Type B pancreatic cell (in vitro differentiated cells): Measurements from ENCODE around the gene CEBPB. TPM values are rescaled to one million over a fixed set of nuclear protein-coding genes. Genes with fewer than 3 reads are reported as not detected.
A peak's percentile ranks its signal among the peaks of the same experiment; 100 is the strongest.

Experiments
- DNase-seq: peaks from one replicate; pipeline ENCODE4 v3.0.0; 2021; ENCODE audit warnings: mixed read lengths; ENCODE audit not compliant: unreplicated experiment; ENCODE audit errors: extremely low spot score
- H3K27ac Mint-ChIP-seq: 2 replicates; pipeline ENCODE4 v1.8.0; 2021; ENCODE audit warnings: mild to moderate bottlenecking, mixed read lengths
- H3K27me3 Mint-ChIP-seq: 2 replicates; pipeline ENCODE4 v1.8.0; 2021; ENCODE audit warnings: mixed read lengths
- H3K36me3 Mint-ChIP-seq: 2 replicates; pipeline ENCODE4 v1.8.0; 2021; ENCODE audit warnings: mixed read lengths
- H3K4me1 Mint-ChIP-seq: one replicate; pipeline ENCODE4 v1.8.0; 2021; ENCODE audit warnings: mixed read lengths; ENCODE audit not compliant: unreplicated experiment
- H3K4me3 Mint-ChIP-seq: 2 replicates; pipeline ENCODE4 v1.8.0; 2021; ENCODE audit warnings: mild to moderate bottlenecking, mixed read lengths
- H3K9me3 Mint-ChIP-seq: 2 replicates; pipeline ENCODE4 v1.8.0; 2021; ENCODE audit warnings: mixed read lengths
- CTCF ChIP-seq: fragments of 200-600 bp; sonication (generic); conservative IDR thresholded peaks from 2 replicates; pipeline ENCODE4 v1.5.0; 2021; ENCODE audit warnings: antibody characterized with exemption, mild to moderate bottlenecking
- total RNA-seq: library from RNA; stranded (reverse); gene quantifications from 2 replicates; pipeline ENCODE4 v1.2.1, GENCODE V29; 2021; ENCODE audit warnings: low replicate concordance

CEBPB gene
- total RNA-seq, 1 donor from 2014 or later, result 23.0 TPM

- Mint-ChIP-seq H3K9me3 (no peaks in the 10 kb centered on the region), H3K27ac (no peak overlapping the region), H3K27me3 (no peaks in the 10 kb centered on the region), H3K4me3 (no peak overlapping the region), H3K36me3 (no peaks in the 10 kb centered on the region), H3K4me1 (peaks cover 11% of the 10 kb centered on the region)
- TF ChIP-seq CTCF, result no peak
- no peak for DNase-seq
These were observed 34.1 kb downstream of the CEBPB start for GRCh38 chr20:50224531-50225255.

- TF ChIP-seq CTCF, result no peak
- Mint-ChIP-seq H3K4me3 (no peak overlapping the region), H3K9me3 (no peaks in the 10 kb centered on the region), H3K27ac (no peak overlapping the region), H3K36me3 (no peaks in the 10 kb centered on the region), H3K4me1 (peaks cover 10% of the 10 kb centered on the region), H3K27me3 (no peaks in the 10 kb centered on the region)
- no peak for DNase-seq
These were observed 35.7 kb downstream of the CEBPB start for GRCh38 chr20:50226093-50226974.

- Mint-ChIP-seq H3K36me3 (no peaks in the 10 kb centered on the region), H3K27ac (no peak overlapping the region), H3K9me3 (no peaks in the 10 kb centered on the region), H3K4me3 (no peak overlapping the region), H3K27me3 (no peaks in the 10 kb centered on the region), H3K4me1 (peaks cover 4% of the 10 kb centered on the region)
- TF ChIP-seq CTCF, result no peak
- no peak for DNase-seq
These were observed 36.9 kb downstream of the CEBPB start for GRCh38 chr20:50227506-50227905.

- peaks cover 7% of the 10 kb centered on the region for H3K4me1 Mint-ChIP-seq
- DNase-seq, result no peak
- no peak for TF ChIP-seq CTCF
These were observed 38.6 kb downstream of the CEBPB start for GRCh38 chr20:50229156-50229607.

GRCh38 chr20:50230184-50230583, 39.6 kb downstream of the CEBPB start:
- DNase-seq, result no peak
- no peaks in the 10 kb centered on the region for H3K27me3 Mint-ChIP-seq
- no peaks in the 10 kb centered on the region for H3K36me3 Mint-ChIP-seq
- no peaks in the 10 kb centered on the region for H3K9me3 Mint-ChIP-seq
- H3K27ac Mint-ChIP-seq, result peak overlapping the region; percentile 69
- TF ChIP-seq CTCF, result no peak
- peaks cover 11% of the 10 kb centered on the region for H3K4me1 Mint-ChIP-seq
- H3K4me3 Mint-ChIP-seq, result peak overlapping the region; percentile 16

More at GRCh38 chr20:50229156-50229607, 38.6 kb downstream of the CEBPB start:
- H3K4me3 Mint-ChIP-seq, result no peak overlapping the region
- H3K27me3 Mint-ChIP-seq, result no peaks in the 10 kb centered on the region
- H3K9me3 Mint-ChIP-seq, result no peaks in the 10 kb centered on the region
- no peak overlapping the region for H3K27ac Mint-ChIP-seq
- no peaks in the 10 kb centered on the region for H3K36me3 Mint-ChIP-seq
